Activated effector memory CD4-positive, alpha-beta T cell treated with Interleukin-2 at 50 U/mL for 16 hours (primary cell): ENCODE data around the gene USP3.
"Not testable (repeated sequence)": the region's sequence is repeated elsewhere in the genome, so short reads cannot be mapped to it uniquely, and the experiment has no call there.

Experiments
- DNase-seq: peaks from one replicate; pipeline ENCODE4 v3.0.0-alpha.2; 2020

Gene USP3

DNA sequence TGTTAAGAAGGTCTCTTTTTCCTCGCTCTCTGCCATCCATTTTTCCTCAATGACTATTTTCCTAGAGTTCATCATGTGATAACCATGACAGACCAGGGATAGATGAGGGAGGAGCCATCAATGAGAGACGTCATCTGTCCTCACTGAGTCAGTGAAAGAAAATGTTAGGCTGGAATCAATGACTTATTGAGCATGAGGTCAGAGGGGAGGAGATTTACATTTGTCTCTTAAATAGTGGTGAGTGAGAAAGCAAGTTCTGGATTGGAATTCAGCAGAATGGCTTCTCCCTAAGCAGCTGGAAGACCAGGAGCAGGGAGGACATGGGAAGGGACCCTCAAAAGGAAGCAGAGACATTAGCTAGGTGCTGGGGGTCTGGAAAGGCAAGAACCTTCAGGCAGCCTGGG is 28.2 kb upstream of the USP3 start:
- no peak for DNase-seq

GRCh38 chr15:63478243-63478642 is 26.1 kb upstream of the USP3 start:
- DNase-seq: no peak

GRCh38 chr15:63480441-63480821 is 24.0 kb upstream of the USP3 start:
- DNase-seq: no peak

GRCh38 chr15:63481105-63481810 is 23.1 kb upstream of the USP3 start:
- no peak for DNase-seq

DNA sequence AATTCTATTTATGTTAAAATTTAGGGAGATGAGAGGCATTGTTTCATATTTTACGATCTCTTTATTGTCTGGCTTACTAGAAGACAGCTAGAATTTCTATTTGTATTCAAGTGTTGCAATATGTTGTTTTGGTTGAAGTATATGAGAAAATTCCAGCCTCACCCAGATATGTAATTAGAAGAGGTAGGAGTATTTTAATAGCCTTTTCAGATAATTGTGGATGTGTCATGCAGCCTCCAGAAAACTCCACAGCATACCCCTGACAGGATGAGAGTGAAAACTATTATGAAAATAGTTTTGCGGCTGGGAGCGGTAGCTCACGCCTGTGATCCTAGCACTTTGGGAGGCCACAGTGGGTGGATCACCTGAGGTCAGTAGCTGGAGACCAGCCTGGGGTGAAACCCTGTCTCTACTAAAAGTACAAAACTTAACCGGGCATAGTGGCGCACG is 21.5 kb upstream of the USP3 start:
- no peak for DNase-seq

- DNase-seq: no peak
These were observed 20.6 kb upstream of the USP3 start for GRCh38 chr15:63483521-63484371.

DNA sequence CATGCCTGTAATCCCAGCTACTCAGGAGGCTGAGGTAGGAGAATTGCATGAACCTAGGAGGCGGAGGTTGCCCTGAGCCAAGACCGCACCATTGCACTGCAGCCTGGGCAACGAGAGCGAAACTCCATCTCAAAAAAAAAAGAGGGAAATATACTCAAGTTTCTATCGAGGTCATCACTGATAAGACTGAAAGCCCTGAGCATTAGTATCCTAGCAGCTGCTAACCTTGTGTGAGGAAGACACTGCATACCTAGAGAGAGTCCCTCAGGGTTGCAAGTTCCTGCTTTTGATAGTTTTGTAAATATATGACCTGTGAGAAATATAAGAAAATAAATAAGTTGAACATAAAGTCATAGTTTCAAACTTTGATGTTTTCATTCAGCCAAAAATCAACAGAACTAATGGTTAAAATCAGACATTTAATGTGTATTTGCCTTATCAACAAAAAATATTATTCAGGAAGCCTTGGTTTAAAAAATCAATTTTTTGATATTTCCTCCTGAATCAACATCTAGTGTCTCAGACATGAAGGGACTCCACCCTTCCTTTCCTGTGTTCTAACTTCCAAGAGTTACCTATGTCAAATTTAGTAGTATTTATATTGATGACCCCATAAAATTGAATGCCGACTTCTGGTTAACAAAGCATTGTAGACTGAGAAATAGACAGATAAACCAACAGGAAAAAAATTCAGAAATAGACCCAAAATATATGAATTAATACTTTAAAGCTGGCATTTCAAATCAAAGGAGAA is 19.8 kb upstream of the USP3 start:
- DNase-seq: no peak

- peak; percentile 82 for DNase-seq
These were observed 17.2 kb upstream of the USP3 start for GRCh38 chr15:63487076-63487757.

- not testable (repeated sequence) for DNase-seq
These were observed 16.5 kb upstream of the USP3 start for GRCh38 chr15:63487758-63488397.

DNA sequence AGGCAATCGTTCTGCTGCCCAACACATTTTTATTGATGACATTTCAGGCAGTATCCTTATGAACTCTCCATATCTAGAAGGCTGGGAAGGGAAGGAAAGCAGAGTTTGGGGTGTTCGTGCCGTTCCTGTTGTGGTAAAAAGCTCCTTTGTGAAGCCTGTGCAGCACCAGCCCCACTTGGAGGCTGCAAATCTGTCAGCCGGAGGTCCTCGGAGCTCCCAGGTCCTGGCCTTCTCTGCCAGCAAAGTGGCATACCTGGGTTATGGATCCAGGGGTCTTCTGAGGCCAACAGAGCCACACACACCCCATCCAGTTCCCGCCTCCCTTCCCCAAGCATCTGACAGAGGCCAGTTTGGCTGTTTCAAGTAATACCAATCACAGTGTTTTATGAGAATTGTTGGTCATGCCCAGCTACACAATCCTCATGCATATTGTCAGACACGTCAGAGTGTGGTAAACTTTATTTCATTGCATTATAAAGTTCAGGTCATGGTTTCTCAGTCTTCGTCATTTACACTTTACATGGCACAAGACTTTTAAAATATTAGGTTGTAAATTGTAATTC is 15.9 kb upstream of the USP3 start:
- no peak for DNase-seq

GRCh38 chr15:63489352-63489751 is 15.0 kb upstream of the USP3 start:
- no peak for DNase-seq

- DNase-seq: no peak
These were observed 13.9 kb upstream of the USP3 start for GRCh38 chr15:63490345-63491034.

DNA sequence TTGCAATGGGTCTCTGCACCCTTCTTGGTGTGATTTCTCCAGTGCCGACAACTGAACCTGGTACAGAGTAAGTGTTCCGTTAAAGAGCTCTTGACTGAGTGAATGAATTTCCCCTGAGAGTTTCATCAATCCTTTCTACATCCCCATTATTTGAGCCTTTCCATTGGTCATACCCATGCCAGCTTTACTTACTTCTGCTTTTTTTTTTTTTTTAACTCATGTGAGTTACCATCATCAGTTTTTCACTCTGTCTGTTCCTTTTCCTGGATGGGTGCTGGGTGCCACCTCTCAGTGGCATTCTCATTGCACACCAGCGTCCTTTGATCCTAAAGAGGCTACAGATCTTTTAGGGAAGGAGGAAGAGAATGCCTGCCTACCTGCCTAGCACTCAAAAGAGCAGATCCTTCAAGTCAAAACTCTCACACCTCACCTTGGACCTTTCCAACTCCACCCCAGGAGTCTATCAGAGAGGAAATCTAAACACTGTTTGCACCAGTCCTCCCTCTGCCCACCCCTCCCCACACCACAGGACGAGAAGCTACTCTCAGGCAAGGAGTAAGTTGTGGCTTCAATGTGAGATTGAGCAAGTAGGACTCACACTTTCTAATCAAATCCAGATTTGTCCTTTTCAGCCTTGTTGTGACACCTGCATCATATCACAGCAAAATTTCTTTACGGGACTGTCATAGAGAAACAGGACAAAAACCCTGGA is 13.1 kb upstream of the USP3 start:
- DNase-seq: no peak

- DNase-seq: no peak
These were observed 12.4 kb upstream of the USP3 start for GRCh38 chr15:63491979-63492378.

- DNase-seq: no peak
These were observed 11.8 kb upstream of the USP3 start for GRCh38 chr15:63492541-63493077.

GRCh38 chr15:63493436-63493835 is 11.0 kb upstream of the USP3 start:
- DNase-seq: no peak

DNA sequence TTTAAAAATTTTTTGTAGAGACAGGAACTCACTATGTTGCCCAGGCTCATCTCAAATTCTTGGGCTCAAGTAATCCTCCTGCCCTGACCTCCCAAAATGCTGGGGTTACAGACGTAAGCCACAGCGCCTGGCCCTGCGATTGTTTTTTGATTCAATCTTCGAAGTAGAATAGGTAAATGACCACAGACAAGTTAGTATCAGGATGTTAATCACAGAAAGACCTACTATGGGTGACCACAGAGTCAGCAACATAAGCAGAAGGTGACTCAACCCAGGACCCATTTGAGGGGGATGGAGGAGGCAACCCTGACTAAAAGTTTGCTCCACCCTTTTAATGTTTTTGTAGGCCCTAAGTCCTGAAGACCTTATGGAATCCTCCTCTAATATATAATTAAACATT is 10.0 kb upstream of the USP3 start:
- DNase-seq: no peak

- no peak for DNase-seq
These were observed 9.1 kb upstream of the USP3 start for GRCh38 chr15:63495343-63495742.

- no peak for DNase-seq
These were observed 8.5 kb upstream of the USP3 start for GRCh38 chr15:63495780-63496488.
